ENCODE data around the gene CCR7. TPM values are rescaled to one million over a fixed set of nuclear protein-coding genes. Genes with fewer than 3 reads are reported as not detected.
"Not testable (repeated sequence)": the region's sequence is repeated elsewhere in the genome, so short reads cannot be mapped to it uniquely, and the experiment has no call there.

The CCR7 gene
- total and polyA plus RNA-seq, 2 experiments from 2014 or later = 0.68 TPM; not detected in 1

DNA sequence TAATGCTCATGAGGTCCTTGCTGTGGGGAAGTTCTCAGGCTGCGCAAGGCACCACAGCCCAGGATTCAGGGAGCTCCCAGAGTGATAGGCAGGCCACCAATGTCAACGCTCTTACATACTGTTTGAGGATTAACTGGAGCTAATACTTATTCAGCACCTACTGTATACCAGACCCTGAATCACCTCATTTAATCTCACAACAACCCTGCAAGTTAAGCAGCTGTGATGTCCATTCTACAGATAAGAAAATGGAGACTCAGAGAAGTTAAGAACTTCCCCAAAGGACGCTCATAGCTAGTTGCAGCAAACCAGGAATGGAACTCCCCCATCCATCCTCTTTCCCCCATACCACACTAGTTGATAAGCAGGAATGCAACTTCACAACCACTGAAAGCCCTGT lies 25.5 kb upstream of the CCR7 start:
- Histone ChIP-seq H3F3A (ENCODE audit: insufficient read depth) (no peaks in the 10 kb centered on the region), H2AFZ (no peak overlapping the region), H3K4me3 (no peak overlapping the region), H3K36me3 (ENCODE audit: low read depth) (no peaks in the 10 kb centered on the region), H3K9me3 (ENCODE audit: low read depth) (no peaks in the 10 kb centered on the region), H3K27me3 (replicated peaks; ENCODE audit: insufficient read depth) (peaks cover 24% of the 10 kb centered on the region), H3K9me2 (ENCODE audit: insufficient read depth) (no peaks in the 10 kb centered on the region), H3K9ac (no peak overlapping the region), H4K20me1 (ENCODE audit: insufficient read depth) (no peaks in the 10 kb centered on the region), H3K4me1 (ENCODE audit: insufficient read depth) (no peaks in the 10 kb centered on the region), H3K79me2 (ENCODE audit: insufficient read depth) (no peaks in the 10 kb centered on the region), H3K4me2 (ENCODE audit: unreplicated experiment) (no peak overlapping the region), H3K27ac (no peak overlapping the region)
- in situ Hi-C loops (cut with MboI) = no loop called here
- TF ChIP-seq EZH2phosphoT487 (IDR thresholded peaks at IDR 0.05; ENCODE audit: insufficient read depth, low read depth) = no peak
- no peak for TF ChIP-seq EZH2 (IDR thresholded peaks at IDR 0.05; ENCODE audit: insufficient read depth, poor library complexity, severe bottlenecking)
- WGBS, 2 experiments (ENCODE audit: low coverage in 1 of 2, low lambda C conversion rate in 2 of 2, missing lambda C conversion rate in 2 of 2) = 56 to 65% methylated on average over 3 of the region's 3 CpGs
- no peak for DNase-seq

GRCh38 chr17:40588552-40588951 lies 23.3 kb upstream of the CCR7 start:
- 48 to 55% methylated on average over 2 of the region's 2 CpGs for WGBS, 2 experiments (ENCODE audit: low coverage in 1 of 2, low lambda C conversion rate in 2 of 2, missing lambda C conversion rate in 2 of 2)
- TF ChIP-seq EZH2 (IDR thresholded peaks at IDR 0.05; ENCODE audit: insufficient read depth, poor library complexity, severe bottlenecking) (no peak), EZH2phosphoT487 (IDR thresholded peaks at IDR 0.05; ENCODE audit: insufficient read depth, low read depth) (no peak)

DNA sequence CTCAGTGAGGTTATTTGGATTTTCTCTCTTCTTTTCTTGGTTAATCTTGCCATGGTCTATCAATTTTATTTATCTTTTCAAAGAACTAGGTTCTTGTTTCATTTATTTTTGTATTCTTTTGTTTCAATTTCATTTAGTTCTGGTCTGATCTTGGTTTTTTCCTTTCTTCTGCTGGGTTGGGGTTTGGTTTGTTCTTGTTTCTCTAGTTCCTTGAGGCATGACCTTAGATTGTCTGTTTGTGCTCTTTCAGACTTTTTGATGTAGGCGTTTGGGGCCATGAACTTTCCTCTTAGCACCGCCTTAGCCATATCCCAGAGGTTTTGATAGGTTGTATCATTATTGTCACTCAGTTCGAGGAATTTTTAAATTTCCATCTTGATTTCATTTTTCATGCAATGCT lies 21.0 kb upstream of the CCR7 start:
- H3K27me3 ChIP-seq (replicated peaks; ENCODE audit: insufficient read depth) = peaks cover 15% of the 10 kb centered on the region
- H3K27ac ChIP-seq; H4K20me1 ChIP-seq (ENCODE audit: insufficient read depth); DNase-seq; H3K4me3 ChIP-seq; H3K9me2 ChIP-seq (ENCODE audit: insufficient read depth); H3K9me3 ChIP-seq (ENCODE audit: low read depth); H2AFZ ChIP-seq; H3K9ac ChIP-seq; H3F3A ChIP-seq (ENCODE audit: insufficient read depth); H3K36me3 ChIP-seq (ENCODE audit: low read depth); in situ Hi-C loops (cut with MboI); H3K4me2 ChIP-seq (ENCODE audit: unreplicated experiment); H3K4me1 ChIP-seq (ENCODE audit: insufficient read depth); H3K79me2 ChIP-seq (ENCODE audit: insufficient read depth): not testable (repeated sequence)
- WGBS, 2 experiments (ENCODE audit: low coverage in 1 of 2, low lambda C conversion rate in 2 of 2, missing lambda C conversion rate in 2 of 2) = 53 to 54% methylated on average over 3 of the region's 3 CpGs

More at GRCh38 chr17:40588552-40588951, 23.3 kb upstream of the CCR7 start:
- Histone ChIP-seq H3F3A (ENCODE audit: insufficient read depth) (no peaks in the 10 kb centered on the region), H2AFZ (no peak overlapping the region), H3K4me2 (ENCODE audit: unreplicated experiment) (no peak overlapping the region), H3K9ac (no peak overlapping the region), H3K4me1 (ENCODE audit: insufficient read depth) (no peaks in the 10 kb centered on the region), H3K79me2 (ENCODE audit: insufficient read depth) (no peaks in the 10 kb centered on the region), H3K36me3 (ENCODE audit: low read depth) (no peaks in the 10 kb centered on the region), H3K4me3 (no peak overlapping the region), H4K20me1 (ENCODE audit: insufficient read depth) (no peaks in the 10 kb centered on the region), H3K9me3 (ENCODE audit: low read depth) (no peaks in the 10 kb centered on the region), H3K27ac (no peak overlapping the region), H3K9me2 (ENCODE audit: insufficient read depth) (no peaks in the 10 kb centered on the region), H3K27me3 (replicated peaks; ENCODE audit: insufficient read depth) (peaks cover 22% of the 10 kb centered on the region)
- no peak for DNase-seq
- in situ Hi-C loops (cut with MboI) = no loop called here

GRCh38 chr17:40584950-40585349 lies 19.7 kb upstream of the CCR7 start:
- H3K9me3 ChIP-seq (ENCODE audit: low read depth); DNase-seq; in situ Hi-C loops (cut with MboI); H3K4me1 ChIP-seq (ENCODE audit: insufficient read depth); H3K27ac ChIP-seq; H3K36me3 ChIP-seq (ENCODE audit: low read depth); H2AFZ ChIP-seq; H3F3A ChIP-seq (ENCODE audit: insufficient read depth); H4K20me1 ChIP-seq (ENCODE audit: insufficient read depth); H3K9ac ChIP-seq; H3K79me2 ChIP-seq (ENCODE audit: insufficient read depth); H3K9me2 ChIP-seq (ENCODE audit: insufficient read depth); H3K4me3 ChIP-seq; H3K4me2 ChIP-seq (ENCODE audit: unreplicated experiment): not testable (repeated sequence)
- peaks cover 11% of the 10 kb centered on the region for H3K27me3 ChIP-seq (replicated peaks; ENCODE audit: insufficient read depth)
- WGBS, 2 experiments (ENCODE audit: low coverage in 1 of 2, low lambda C conversion rate in 2 of 2, missing lambda C conversion rate in 2 of 2) = 28 to 44% methylated on average over 2 of the region's 2 CpGs

GRCh38 chr17:40582328-40582901 lies 17.1 kb upstream of the CCR7 start:
- Histone ChIP-seq H3F3A (ENCODE audit: insufficient read depth) (no peaks in the 10 kb centered on the region), H3K27me3 (replicated peaks; ENCODE audit: insufficient read depth) (peaks cover 5% of the 10 kb centered on the region), H3K4me2 (ENCODE audit: unreplicated experiment) (no peak overlapping the region), H3K36me3 (ENCODE audit: low read depth) (no peaks in the 10 kb centered on the region), H3K9me3 (ENCODE audit: low read depth) (no peaks in the 10 kb centered on the region), H4K20me1 (ENCODE audit: insufficient read depth) (no peaks in the 10 kb centered on the region), H2AFZ (no peak overlapping the region), H3K4me1 (ENCODE audit: insufficient read depth) (no peaks in the 10 kb centered on the region), H3K4me3 (no peak overlapping the region), H3K27ac (no peak overlapping the region), H3K9ac (no peak overlapping the region), H3K79me2 (ENCODE audit: insufficient read depth) (no peaks in the 10 kb centered on the region), H3K9me2 (ENCODE audit: insufficient read depth) (no peaks in the 10 kb centered on the region)
- TF ChIP-seq EZH2phosphoT487 (IDR thresholded peaks at IDR 0.05; ENCODE audit: insufficient read depth, low read depth) (no peak), EZH2 (IDR thresholded peaks at IDR 0.05; ENCODE audit: insufficient read depth, poor library complexity, severe bottlenecking) (no peak)
- WGBS, 2 experiments (ENCODE audit: low coverage in 1 of 2, low lambda C conversion rate in 2 of 2, missing lambda C conversion rate in 2 of 2) = 42 to 43% methylated on average over 11 of the region's 11 CpGs
- no peak for DNase-seq
- in situ Hi-C loops (cut with MboI) = no loop called here

All from GM23248 (cell line).